Measurements from ENCODE around the gene GSTT4. TPM values are rescaled to one million over a fixed set of nuclear protein-coding genes. Genes with fewer than 3 reads are reported as not detected.

The GSTT4 gene
- total RNA-seq, 2 experiments from 2014 or later: not detected

GRCh38 chr22:24033731-24034130 is 28.5 kb upstream of the GSTT4 start:
- intact Hi-C loops (cut with micrococcal nuclease; ENCODE audit: unreplicated experiment): no loop called here
- CTCF ChIA-PET (ENCODE audit: unreplicated experiment): no interaction called here
- Histone ChIP-seq H3K27ac (ENCODE audit: low read depth, low read length, poor library complexity, severe bottlenecking) (no peak overlapping the region), H2AFZ (ENCODE audit: low read length) (no peak overlapping the region), H3K4me3 (ENCODE audit: low read depth, low read length, poor library complexity, severe bottlenecking) (no peak overlapping the region), H3K9me3 (ENCODE audit: low read length) (no peaks in the 10 kb centered on the region), H3K9me2 (ENCODE audit: insufficient read depth, low read length) (no peaks in the 10 kb centered on the region), H3K4me1 (ENCODE audit: insufficient read depth, low read length, poor library complexity, severe bottlenecking) (peaks cover 2% of the 10 kb centered on the region), H4K20me1 (ENCODE audit: insufficient read depth, low read length) (no peaks in the 10 kb centered on the region), H3K4me2 (ENCODE audit: low read length) (no peak overlapping the region), H3K36me3 (ENCODE audit: insufficient read depth, low read length) (peaks cover 21% of the 10 kb centered on the region), H3K79me2 (ENCODE audit: insufficient read depth, low read depth, low read length) (peaks cover 10% of the 10 kb centered on the region; the same call in 1 of the 2 replicates)
- DNase-seq (ENCODE audit: low spot score): no peak
- POLR2A ChIA-PET: no interaction called here
- TF ChIP-seq EZH2phosphoT487 (IDR thresholded peaks at IDR 0.05; ENCODE audit: borderline replicate concordance, low read depth, low read length): no peak
- TF ChIP-seq, protein P1, sequence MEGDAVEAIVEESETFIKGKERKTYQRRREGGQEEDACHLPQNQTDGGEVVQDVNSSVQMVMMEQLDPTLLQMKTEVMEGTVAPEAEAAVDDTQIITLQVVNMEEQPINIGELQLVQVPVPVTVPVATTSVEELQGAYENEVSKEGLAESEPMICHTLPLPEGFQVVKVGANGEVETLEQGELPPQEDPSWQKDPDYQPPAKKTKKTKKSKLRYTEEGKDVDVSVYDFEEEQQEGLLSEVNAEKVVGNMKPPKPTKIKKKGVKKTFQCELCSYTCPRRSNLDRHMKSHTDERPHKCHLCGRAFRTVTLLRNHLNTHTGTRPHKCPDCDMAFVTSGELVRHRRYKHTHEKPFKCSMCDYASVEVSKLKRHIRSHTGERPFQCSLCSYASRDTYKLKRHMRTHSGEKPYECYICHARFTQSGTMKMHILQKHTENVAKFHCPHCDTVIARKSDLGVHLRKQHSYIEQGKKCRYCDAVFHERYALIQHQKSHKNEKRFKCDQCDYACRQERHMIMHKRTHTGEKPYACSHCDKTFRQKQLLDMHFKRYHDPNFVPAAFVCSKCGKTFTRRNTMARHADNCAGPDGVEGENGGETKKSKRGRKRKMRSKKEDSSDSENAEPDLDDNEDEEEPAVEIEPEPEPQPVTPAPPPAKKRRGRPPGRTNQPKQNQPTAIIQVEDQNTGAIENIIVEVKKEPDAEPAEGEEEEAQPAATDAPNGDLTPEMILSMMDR (conservative IDR thresholded peaks at IDR 0.05; ENCODE audit: low read length): no peak
- BruUV-seq (replicated peaks): no TSS peak

GRCh38 chr22:24030186-24030702 is 25.0 kb upstream of the GSTT4 start:
- ChIA-PET CTCF (ENCODE audit: unreplicated experiment) (no interaction called here), POLR2A (interaction anchor here (1.0 to 1.6 kb wide), 2 partner anchors 10 to 25 kb away, joined by 3 to 6 read pairs; partner anchors contain the start of gene GSTT4)
- H3K36me3 ChIP-seq (ENCODE audit: insufficient read depth, low read length): peaks cover 13% of the 10 kb centered on the region
- H3K4me3 ChIP-seq (ENCODE audit: low read depth, low read length, poor library complexity, severe bottlenecking): no peak overlapping the region
- peaks cover 22% of the 10 kb centered on the region; the same call in 1 of the 2 replicates for H3K79me2 ChIP-seq (ENCODE audit: insufficient read depth, low read depth, low read length)
- TF ChIP-seq, protein P1 (conservative IDR thresholded peaks at IDR 0.05; ENCODE audit: low read length): no peak
- TF ChIP-seq EZH2phosphoT487 (IDR thresholded peaks at IDR 0.05; ENCODE audit: borderline replicate concordance, low read depth, low read length): no peak
- no peak overlapping the region for H3K27ac ChIP-seq (ENCODE audit: low read depth, low read length, poor library complexity, severe bottlenecking)
- H2AFZ ChIP-seq (ENCODE audit: low read length): no peak overlapping the region
- DNase-seq (ENCODE audit: low spot score): no peak
- peaks cover 16% of the 10 kb centered on the region for H3K4me1 ChIP-seq (ENCODE audit: insufficient read depth, low read length, poor library complexity, severe bottlenecking)
- H3K4me2 ChIP-seq (ENCODE audit: low read length): no peak overlapping the region
- no TSS peak for BruUV-seq (replicated peaks)
- H3K9me2 ChIP-seq (ENCODE audit: insufficient read depth, low read length): no peaks in the 10 kb centered on the region
- H4K20me1 ChIP-seq (ENCODE audit: insufficient read depth, low read length): 0 out of 2 replicates have a peak, but pooled peaks cover 5% of the 10 kb centered on the region
- no peaks in the 10 kb centered on the region for H3K9me3 ChIP-seq (ENCODE audit: low read length)
- intact Hi-C loops (cut with micrococcal nuclease; ENCODE audit: unreplicated experiment): no loop called here

- H3K79me2 ChIP-seq (ENCODE audit: insufficient read depth, low read depth, low read length): peaks cover 23% of the 10 kb centered on the region; the same call in 1 of the 2 replicates
- TF ChIP-seq EZH2phosphoT487 (IDR thresholded peaks at IDR 0.05; ENCODE audit: borderline replicate concordance, low read depth, low read length): no peak
- TF ChIP-seq, protein P1 (conservative IDR thresholded peaks at IDR 0.05; ENCODE audit: low read length): no peak
- H3K4me2 ChIP-seq (ENCODE audit: low read length): no peak overlapping the region
- intact Hi-C loops (cut with micrococcal nuclease; ENCODE audit: unreplicated experiment): no loop called here
- 0 out of 2 replicates have a peak, but pooled peaks cover 5% of the 10 kb centered on the region for H4K20me1 ChIP-seq (ENCODE audit: insufficient read depth, low read length)
- BruUV-seq (replicated peaks): no TSS peak
- ChIA-PET POLR2A (interaction anchor here (1.0 to 1.6 kb wide), 2 partner anchors 11 to 24 kb away, joined by 3 to 6 read pairs; partner anchors contain the start of gene GSTT4), CTCF (ENCODE audit: unreplicated experiment) (interaction anchor here (0.9 kb wide), 1 partner anchor 144 kb away, joined by 4 read pairs; no protein-coding TSS in a partner anchor)
- H3K9me2 ChIP-seq (ENCODE audit: insufficient read depth, low read length): no peaks in the 10 kb centered on the region
- no peak for DNase-seq (ENCODE audit: low spot score)
- no peaks in the 10 kb centered on the region for H3K9me3 ChIP-seq (ENCODE audit: low read length)
- H2AFZ ChIP-seq (ENCODE audit: low read length): no peak overlapping the region
- H3K4me1 ChIP-seq (ENCODE audit: insufficient read depth, low read length, poor library complexity, severe bottlenecking): peaks cover 16% of the 10 kb centered on the region
- H3K4me3 ChIP-seq (ENCODE audit: low read depth, low read length, poor library complexity, severe bottlenecking): no peak overlapping the region
- H3K27ac ChIP-seq (ENCODE audit: low read depth, low read length, poor library complexity, severe bottlenecking): no peak overlapping the region
- H3K36me3 ChIP-seq (ENCODE audit: insufficient read depth, low read length): peaks cover 17% of the 10 kb centered on the region
Measured at GRCh38 chr22:24029304-24029703, 24.1 kb upstream of the GSTT4 start.

All from OCI-LY7 (cell line).